GM13976 (cell line): ENCODE data around the gene PRRC2B.

Experiments used
- DNase-seq: peaks from one replicate; pipeline ENCODE4 v3.0.0; 2012; ENCODE audit warnings: low spot score
- CTCF ChIP-seq: IDR thresholded peaks from 2 replicates; pipeline ENCODE4 v1.5.1; 2012; ENCODE audit warnings: borderline replicate concordance, mild to moderate bottlenecking; ENCODE audit not compliant: insufficient read depth; ENCODE audit errors: extremely low read depth, missing control alignments, control extremely low read depth
- in situ Hi-C: fragments of 300-500 bp; cut with MboI; formaldehyde crosslinking; loops from one replicate; pipeline ENCODE4 v1.12.0; 2022; ENCODE audit warnings: low sequenced_read_pairs, mixed read lengths, inconsistent platforms; ENCODE audit not compliant: unreplicated experiment

Gene PRRC2B

GRCh38 chr9:131500377-131500776, 106.5 kb downstream of the PRRC2B start:
- in situ Hi-C loops, result no loop called here
- no peak for DNase-seq
- TF ChIP-seq CTCF, result no peak

- no peak for TF ChIP-seq CTCF
- in situ Hi-C loops, result no loop called here
- no peak for DNase-seq
Observed at GRCh38 chr9:131500939-131501541, 107.2 kb downstream of the PRRC2B start.

GRCh38 chr9:131502781-131503625, 109.1 kb downstream of the PRRC2B start, which contains the start of gene POMT1:
Gene POMT1 (plus strand): TSS chr9:131502918. CDS start chr9:131504219, 1,301 bp downstream.
- in situ Hi-C loops, result no loop called here

GRCh38 chr9:131503626-131504465, 110.0 kb downstream of the PRRC2B start:
- in situ Hi-C loops, result no loop called here
- peak; percentile 77 for DNase-seq
- TF ChIP-seq CTCF, result peak; percentile 9

More at GRCh38 chr9:131502781-131503625, 109.1 kb downstream of the PRRC2B start, which contains the start of gene POMT1:
- DNase-seq, result peak; percentile 98
- TF ChIP-seq CTCF, result no peak

GRCh38 chr9:131505012-131505411, 111.1 kb downstream of the PRRC2B start:
- TF ChIP-seq CTCF, result no peak
- in situ Hi-C loops, result no loop called here
- no peak for DNase-seq

GRCh38 chr9:131511416-131511815, 117.5 kb downstream of the PRRC2B start:
- no peak for TF ChIP-seq CTCF
- in situ Hi-C loops, result no loop called here
- DNase-seq, result no peak
